ENCODE data around the gene LY6G6D.

Gene LY6G6D

GRCh38 chr6:31721351-31722020 is 6.3 kb downstream of the LY6G6D start, which contains the start of gene LY6G6C:
LY6G6C (minus strand) TSS chr6:31721746; CDS start chr6:31721679, 67 bp downstream.
- DNase-seq, result no peak

GRCh38 chr6:31722173-31722572 is 7.0 kb downstream of the LY6G6D start:
- DNase-seq, result no peak

- no peak for DNase-seq
Observed at GRCh38 chr6:31723245-31723979, 8.3 kb downstream of the LY6G6D start, which contains the start of gene MPIG6B. MPIG6B (plus strand) TSS chr6:31723373; CDS start chr6:31723384, 11 bp downstream.

- DNase-seq, result no peak
Observed at GRCh38 chr6:31723980-31724691, 9.0 kb downstream of the LY6G6D start.

- no peak for DNase-seq
Observed at GRCh38 chr6:31725502-31726350, 10.6 kb downstream of the LY6G6D start.

- no peak for DNase-seq
Observed at GRCh38 chr6:31727034-31727716, 12.0 kb downstream of the LY6G6D start.

- DNase-seq, result no peak
Observed at GRCh38 chr6:31727717-31728671, 12.8 kb downstream of the LY6G6D start.

- no peak for DNase-seq
Observed at GRCh38 chr6:31728767-31729514, 13.8 kb downstream of the LY6G6D start, which contains the start of gene DDAH2. DDAH2 (minus strand) TSS chr6:31729299; CDS start chr6:31729161, 138 bp downstream.

- peak; percentile 78 for DNase-seq
Observed at GRCh38 chr6:31729515-31729978, 14.4 kb downstream of the LY6G6D start.

- peak; percentile 60 for DNase-seq
Observed at GRCh38 chr6:31729979-31730630, 15.0 kb downstream of the LY6G6D start.

GRCh38 chr6:31730631-31731086 is 15.5 kb downstream of the LY6G6D start:
- DNase-seq, result no peak

- DNase-seq, result no peak
Observed at GRCh38 chr6:31732029-31732428, 16.9 kb downstream of the LY6G6D start.

- no peak for DNase-seq
Observed at GRCh38 chr6:31733734-31734133, 18.6 kb downstream of the LY6G6D start.

- no peak for DNase-seq
Observed at GRCh38 chr6:31734247-31734820, 19.2 kb downstream of the LY6G6D start.

GRCh38 chr6:31734821-31735406 is 19.8 kb downstream of the LY6G6D start:
- peak; percentile 37 for DNase-seq

- peak; percentile 79 for DNase-seq
Observed at GRCh38 chr6:31736021-31736767, 21.0 kb downstream of the LY6G6D start, which contains the start of gene CLIC1. CLIC1 (minus strand) TSS chr6:31736530; CDS start chr6:31736300, 230 bp downstream.

GRCh38 chr6:31736768-31737314 is 21.7 kb downstream of the LY6G6D start:
- DNase-seq, result no peak
